Frontal cortex (tissue), 4 donors: ENCODE data around the gene RSPO1. TPM values are rescaled to one million over a fixed set of nuclear protein-coding genes. Genes with fewer than 3 reads are reported as not detected.

Source experiments
- DNase-seq, 2 donors: peaks; one replicate each; pipeline ENCODE4 v3.0.0; 2012; ENCODE audit warnings: low spot score in 2 of 2
- FAIRE-seq: peaks from 2 replicates; lab custom pipeline; 2012; peaks lifted over from hg19 to GRCh38; lab: Jason Lieb, UNC
- total RNA-seq: library from RNA; depleted of rRNA; stranded (reverse); fragments of >200 nt; gene quantifications from one replicate; pipeline ENCODE4 v1.2.3, GENCODE V29; 2014
- donor health status: control.
- donor health status: control.
- donor health status: control.

The RSPO1 gene
- total RNA-seq, 1 donor from 2014 or later: not detected

- FAIRE-seq (no peak), DNase-seq (no peak)
Measured at GRCh38 chr1:37657620-37658412, 23.1 kb upstream of the RSPO1 start.

- no peak for FAIRE-seq
- DNase-seq: no peak
Measured at GRCh38 chr1:37656881-37657280, 22.2 kb upstream of the RSPO1 start.

GRCh38 chr1:37656026-37656425 lies 21.3 kb upstream of the RSPO1 start:
- no peak for FAIRE-seq

GRCh38 chr1:37655274-37655673 lies 20.6 kb upstream of the RSPO1 start:
- no peak for FAIRE-seq
- DNase-seq: no peak

More at GRCh38 chr1:37656026-37656425, 21.3 kb upstream of the RSPO1 start:
- DNase-seq: no peak

GRCh38 chr1:37653906-37654305 lies 19.2 kb upstream of the RSPO1 start:
- FAIRE-seq (no peak), DNase-seq (no peak)

- FAIRE-seq (no peak), DNase-seq (no peak)
Measured at GRCh38 chr1:37652976-37653375, 18.3 kb upstream of the RSPO1 start.

- no peak for DNase-seq
- FAIRE-seq: no peak
Measured at GRCh38 chr1:37651803-37652202, 17.1 kb upstream of the RSPO1 start.

GRCh38 chr1:37650721-37651120 lies 16.0 kb upstream of the RSPO1 start:
- FAIRE-seq: no peak
- no peak for DNase-seq

GRCh38 chr1:37650173-37650572 lies 15.5 kb upstream of the RSPO1 start:
- DNase-seq: no peak
- no peak for FAIRE-seq

- FAIRE-seq (no peak), DNase-seq (no peak)
Measured at GRCh38 chr1:37647281-37647680, 12.6 kb upstream of the RSPO1 start.

GRCh38 chr1:37641059-37641458 lies 6.4 kb upstream of the RSPO1 start:
- DNase-seq (no peak), FAIRE-seq (no peak)

- FAIRE-seq (no peak), DNase-seq (no peak)
Measured at GRCh38 chr1:37636435-37636834, 1.7 kb upstream of the RSPO1 start.

GRCh38 chr1:37634992-37635902 lies 555 bp upstream of the RSPO1 start:
- FAIRE-seq: no peak
- no peak for DNase-seq

GRCh38 chr1:37633938-37634243 lies 801 bp downstream of the RSPO1 start:
- FAIRE-seq (no peak), DNase-seq (no peak)

- no peak for DNase-seq
- no peak for FAIRE-seq
Measured at GRCh38 chr1:37633040-37633937, 1.4 kb downstream of the RSPO1 start.

- DNase-seq: no peak
- no peak for FAIRE-seq
Measured at GRCh38 chr1:37631036-37631435, 3.7 kb downstream of the RSPO1 start.

GRCh38 chr1:37630426-37631028 lies 4.2 kb downstream of the RSPO1 start:
- FAIRE-seq: no peak
- DNase-seq: no peak

- DNase-seq (no peak), FAIRE-seq (no peak)
Measured at GRCh38 chr1:37629726-37630425, 4.8 kb downstream of the RSPO1 start.

GRCh38 chr1:37629008-37629407 lies 5.7 kb downstream of the RSPO1 start:
- FAIRE-seq: no peak
- no peak for DNase-seq
